Measurements from ENCODE around the gene SNRNP27. TPM values are rescaled to one million over a fixed set of nuclear protein-coding genes. Genes with fewer than 3 reads are reported as not detected.
"Not testable (repeated sequence)": the region's sequence is repeated elsewhere in the genome, so short reads cannot be mapped to it uniquely, and the experiment has no call there.

The SNRNP27 gene
- total RNA-seq, 1 donor from 2014 or later: 47.2 TPM

DNA sequence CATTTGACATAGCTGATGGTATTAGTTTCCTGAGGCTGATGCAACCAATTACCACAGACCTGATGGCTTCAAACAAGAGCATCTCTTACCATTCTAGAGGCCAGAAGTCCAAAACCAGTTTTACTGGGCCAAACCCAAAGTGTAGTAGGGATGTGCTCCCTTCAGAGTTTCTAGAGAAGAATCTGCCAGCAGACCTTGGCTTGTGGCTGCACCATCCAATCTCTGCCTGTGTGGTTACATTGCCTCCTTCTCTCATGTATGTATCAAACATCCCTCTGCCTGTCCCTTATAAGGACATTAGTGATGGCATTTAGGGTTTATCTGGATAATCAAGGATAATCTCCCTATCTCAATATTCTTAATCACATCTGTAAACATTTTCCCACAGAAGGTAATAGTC, 4.5 kb upstream of the SNRNP27 start:
- no peaks in the 10 kb centered on the region for H3K27me3 Mint-ChIP-seq
- H3K27ac Mint-ChIP-seq: no peak overlapping the region
- DNase-seq (ENCODE audit: low spot score, unreplicated experiment): no peak
- TF ChIP-seq, protein P1, sequence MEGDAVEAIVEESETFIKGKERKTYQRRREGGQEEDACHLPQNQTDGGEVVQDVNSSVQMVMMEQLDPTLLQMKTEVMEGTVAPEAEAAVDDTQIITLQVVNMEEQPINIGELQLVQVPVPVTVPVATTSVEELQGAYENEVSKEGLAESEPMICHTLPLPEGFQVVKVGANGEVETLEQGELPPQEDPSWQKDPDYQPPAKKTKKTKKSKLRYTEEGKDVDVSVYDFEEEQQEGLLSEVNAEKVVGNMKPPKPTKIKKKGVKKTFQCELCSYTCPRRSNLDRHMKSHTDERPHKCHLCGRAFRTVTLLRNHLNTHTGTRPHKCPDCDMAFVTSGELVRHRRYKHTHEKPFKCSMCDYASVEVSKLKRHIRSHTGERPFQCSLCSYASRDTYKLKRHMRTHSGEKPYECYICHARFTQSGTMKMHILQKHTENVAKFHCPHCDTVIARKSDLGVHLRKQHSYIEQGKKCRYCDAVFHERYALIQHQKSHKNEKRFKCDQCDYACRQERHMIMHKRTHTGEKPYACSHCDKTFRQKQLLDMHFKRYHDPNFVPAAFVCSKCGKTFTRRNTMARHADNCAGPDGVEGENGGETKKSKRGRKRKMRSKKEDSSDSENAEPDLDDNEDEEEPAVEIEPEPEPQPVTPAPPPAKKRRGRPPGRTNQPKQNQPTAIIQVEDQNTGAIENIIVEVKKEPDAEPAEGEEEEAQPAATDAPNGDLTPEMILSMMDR (IDR thresholded peaks at IDR 0.05; ENCODE audit: unreplicated experiment): no peak
- H3K9me3 Mint-ChIP-seq (ENCODE audit: low read depth): peaks cover 6% of the 10 kb centered on the region
- peaks cover 3% of the 10 kb centered on the region for H3K4me1 Mint-ChIP-seq (ENCODE audit: low read depth)
- H3K4me3 Mint-ChIP-seq (ENCODE audit: low read depth): no peak overlapping the region
- peaks cover 2% of the 10 kb centered on the region for H3K36me3 Mint-ChIP-seq (ENCODE audit: insufficient read depth)

DNA sequence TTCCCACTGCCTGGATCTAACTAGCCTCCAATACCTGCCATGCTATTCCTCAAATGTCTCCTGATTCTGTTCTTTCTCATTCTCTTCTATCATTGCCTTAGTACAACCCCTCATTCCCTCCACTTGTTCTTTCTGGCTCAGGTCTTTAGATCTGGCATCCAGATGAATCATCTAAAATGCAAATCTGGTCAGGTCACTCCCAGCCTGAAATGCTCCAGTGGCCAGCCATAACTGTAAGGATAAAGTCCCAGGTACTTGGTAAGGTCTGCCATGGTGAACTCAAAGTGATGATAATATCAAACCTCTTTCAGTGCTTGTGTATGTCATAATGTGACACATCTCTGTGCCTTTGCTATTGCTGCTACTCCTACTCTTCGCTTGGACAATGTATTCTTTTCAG, 2.9 kb upstream of the SNRNP27 start:
- H3K27ac Mint-ChIP-seq: no peak overlapping the region
- TF ChIP-seq, protein P1 (IDR thresholded peaks at IDR 0.05; ENCODE audit: unreplicated experiment): no peak
- H3K4me3 Mint-ChIP-seq (ENCODE audit: low read depth): no peak overlapping the region
- peaks cover 8% of the 10 kb centered on the region for H3K4me1 Mint-ChIP-seq (ENCODE audit: low read depth)
- no peaks in the 10 kb centered on the region for H3K27me3 Mint-ChIP-seq
- no peak for DNase-seq (ENCODE audit: low spot score, unreplicated experiment)
- peaks cover 2% of the 10 kb centered on the region for H3K36me3 Mint-ChIP-seq (ENCODE audit: insufficient read depth)
- H3K9me3 Mint-ChIP-seq (ENCODE audit: low read depth): peaks cover 6% of the 10 kb centered on the region

DNA sequence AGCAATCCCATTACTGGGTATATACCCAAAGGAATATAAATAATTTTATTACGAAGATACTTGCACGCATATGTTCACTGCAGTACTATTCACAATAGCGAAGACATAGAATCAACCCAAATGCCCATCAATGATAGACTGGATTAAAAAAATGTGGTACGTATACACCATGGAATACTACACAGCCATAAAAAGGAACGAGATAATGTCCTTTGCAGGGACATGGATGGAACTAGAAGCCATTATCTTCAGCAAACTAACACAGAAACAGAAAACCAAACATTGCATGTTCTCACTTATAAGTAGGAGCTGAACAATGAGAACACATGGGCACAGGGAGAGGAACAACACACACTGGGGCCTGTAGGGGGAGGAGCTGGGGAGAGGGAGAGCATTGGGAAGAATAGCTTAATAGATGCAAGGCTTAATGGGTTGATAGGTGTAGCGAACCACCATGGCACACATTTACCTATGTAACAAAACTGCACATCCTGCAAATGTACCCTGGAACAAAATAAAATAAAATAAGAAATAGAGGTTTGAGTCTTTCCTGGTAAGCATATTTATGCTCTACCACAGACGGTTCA, 825 bp upstream of the SNRNP27 start:
- H3K9me3 Mint-ChIP-seq (ENCODE audit: low read depth); H3K27me3 Mint-ChIP-seq; H3K36me3 Mint-ChIP-seq (ENCODE audit: insufficient read depth); DNase-seq (ENCODE audit: low spot score, unreplicated experiment); H3K4me1 Mint-ChIP-seq (ENCODE audit: low read depth): not testable (repeated sequence)
- Mint-ChIP-seq H3K4me3 (ENCODE audit: low read depth) (peak overlapping the region; percentile 100), H3K27ac (peak overlapping the region; percentile 99)
- TF ChIP-seq, protein P1 (IDR thresholded peaks at IDR 0.05; ENCODE audit: unreplicated experiment): peak; percentile 17

DNA sequence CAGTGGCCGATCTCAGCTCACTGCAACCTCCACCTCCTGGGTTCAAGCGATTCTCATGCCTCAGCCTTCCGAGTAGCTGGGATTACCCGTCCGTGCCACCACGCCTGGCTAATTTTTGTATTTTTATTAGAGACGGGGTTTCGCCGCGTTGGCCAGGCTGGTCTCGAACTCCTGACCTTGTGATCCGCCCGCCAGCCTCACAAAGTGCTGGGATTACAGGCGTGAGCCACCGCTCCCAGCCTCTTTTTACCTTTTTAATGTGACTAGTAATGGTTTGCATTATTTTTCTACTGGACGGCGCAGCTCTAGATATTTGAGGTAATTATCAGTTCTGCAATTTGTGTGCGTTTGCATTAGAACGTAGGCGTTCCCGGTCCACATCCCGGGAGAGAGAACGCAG, 981 bp downstream of the SNRNP27 start:
- H3K4me3 Mint-ChIP-seq (ENCODE audit: low read depth): peak overlapping the region; percentile 100
- H3K4me1 Mint-ChIP-seq (ENCODE audit: low read depth); H3K27ac Mint-ChIP-seq; H3K27me3 Mint-ChIP-seq; DNase-seq (ENCODE audit: low spot score, unreplicated experiment); H3K9me3 Mint-ChIP-seq (ENCODE audit: low read depth): not testable (repeated sequence)
- H3K36me3 Mint-ChIP-seq (ENCODE audit: insufficient read depth): peaks cover 14% of the 10 kb centered on the region

DNA sequence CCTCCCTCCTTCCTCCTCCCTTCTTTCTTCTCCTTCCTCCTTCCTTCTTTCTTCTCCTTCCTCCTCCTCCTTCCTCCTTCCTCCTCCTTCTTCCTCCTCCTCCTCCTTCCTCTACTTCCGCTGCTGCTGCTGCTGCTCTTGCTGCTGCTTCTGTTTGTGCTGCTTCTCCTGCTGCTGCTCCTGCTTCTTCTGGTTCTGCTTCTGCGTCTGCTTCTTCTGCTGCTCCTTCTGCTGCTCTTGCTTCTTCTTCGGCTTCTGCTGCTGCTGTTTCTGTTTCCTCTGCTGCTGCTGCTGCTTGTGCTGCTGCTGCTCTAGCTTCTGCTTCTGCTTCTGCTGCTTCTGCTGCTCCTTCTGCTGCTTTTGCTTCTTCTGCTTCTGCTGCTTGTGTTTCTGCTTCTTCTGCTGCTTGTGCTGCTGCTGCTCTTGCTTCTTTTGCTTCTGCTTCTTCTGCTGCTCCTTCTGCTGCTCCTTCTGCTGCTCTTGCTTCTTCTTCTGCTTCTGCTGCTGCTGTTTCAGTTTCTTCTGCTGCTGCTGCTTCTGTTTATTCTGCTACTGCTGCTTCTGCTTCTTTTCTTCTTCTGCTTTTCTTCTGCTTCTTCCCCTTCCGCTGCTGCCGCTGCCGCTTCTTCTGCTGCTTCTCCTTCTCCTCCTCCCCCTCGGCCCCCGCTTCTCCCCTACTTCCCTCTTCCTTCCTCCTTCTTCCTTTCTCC, 8.6 kb downstream of the SNRNP27 start:
- H3K4me3 Mint-ChIP-seq (ENCODE audit: low read depth): no peak overlapping the region
- no peaks in the 10 kb centered on the region for H3K4me1 Mint-ChIP-seq (ENCODE audit: low read depth)
- DNase-seq (ENCODE audit: low spot score, unreplicated experiment): no peak
- TF ChIP-seq, protein P1 (IDR thresholded peaks at IDR 0.05; ENCODE audit: unreplicated experiment): no peak
- H3K27ac Mint-ChIP-seq: no peak overlapping the region
- no peaks in the 10 kb centered on the region for H3K27me3 Mint-ChIP-seq
- H3K36me3 Mint-ChIP-seq (ENCODE audit: insufficient read depth): peaks cover 30% of the 10 kb centered on the region
- no peaks in the 10 kb centered on the region for H3K9me3 Mint-ChIP-seq (ENCODE audit: low read depth)

DNA sequence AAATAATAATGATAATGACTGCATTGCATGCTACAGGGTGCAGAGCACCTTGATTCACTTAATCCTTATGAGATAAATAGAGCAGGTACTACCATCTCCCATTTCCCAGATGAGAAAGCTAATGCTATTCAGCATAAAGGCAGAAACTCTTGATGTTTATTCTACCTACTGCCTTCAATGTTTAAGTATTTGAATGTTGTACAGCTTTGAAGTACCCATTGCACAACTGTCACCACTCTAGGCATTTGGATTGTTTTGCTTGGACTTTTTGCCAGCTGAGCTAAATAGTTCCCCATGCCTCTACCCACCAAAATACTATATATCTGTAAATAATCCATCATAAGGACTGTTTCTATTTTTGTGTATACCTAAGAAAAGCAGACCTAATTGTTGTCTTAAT, 13.5 kb downstream of the SNRNP27 start:
- TF ChIP-seq, protein P1 (IDR thresholded peaks at IDR 0.05; ENCODE audit: unreplicated experiment): no peak
- no peak for DNase-seq (ENCODE audit: low spot score, unreplicated experiment)
- H3K27me3 Mint-ChIP-seq: no peaks in the 10 kb centered on the region
- H3K36me3 Mint-ChIP-seq (ENCODE audit: insufficient read depth): peaks cover 12% of the 10 kb centered on the region
- no peaks in the 10 kb centered on the region for H3K9me3 Mint-ChIP-seq (ENCODE audit: low read depth)
- no peak overlapping the region for H3K4me3 Mint-ChIP-seq (ENCODE audit: low read depth)
- H3K4me1 Mint-ChIP-seq (ENCODE audit: low read depth): no peaks in the 10 kb centered on the region
- no peak overlapping the region for H3K27ac Mint-ChIP-seq
